WTC11 (cell line): ENCODE data around the gene RNF182. TPM values are rescaled to one million over a fixed set of nuclear protein-coding genes. Genes with fewer than 3 reads are reported as not detected.

Experiments
- ATAC-seq: fragments of 200-7000 bp; cut with Tn5 transposase; 2 replicates; pipeline ENCODE4 v1.10.0; 2021; ENCODE audit warnings: mild to moderate bottlenecking, moderate library complexity
- CTCF ChIA-PET: fragments of 300-600 bp; sonication (Branson Sonifier 250); formaldehyde crosslinking; loops from one replicate; lab custom pipeline; 2021; ENCODE audit warnings: antibody characterized with exemption; lab: Charles Lee
- POLR2A ChIA-PET: fragments of 350-600 bp; sonication (Branson Sonifier 250); formaldehyde crosslinking; loops from one replicate; lab custom pipeline; 2021; ENCODE audit warnings: antibody characterized with exemption; lab: Charles Lee
- DNase-seq: peaks from one replicate; pipeline ENCODE4 v3.0.0; 2021; ENCODE audit warnings: low spot score
- H3K27ac Mint-ChIP-seq: 2 replicates; pipeline ENCODE4 v1.8.0; 2021; ENCODE audit warnings: mixed read lengths
- H3K27me3 Mint-ChIP-seq: 2 replicates; pipeline ENCODE4 v1.8.0; 2021; ENCODE audit warnings: low read depth, mild to moderate bottlenecking, moderate library complexity, mixed read lengths
- H3K36me3 Mint-ChIP-seq: 2 replicates; pipeline ENCODE4 v1.8.0; 2021; ENCODE audit warnings: mixed read lengths
- H3K4me1 Mint-ChIP-seq: 2 replicates; pipeline ENCODE4 v1.8.0; 2022; ENCODE audit warnings: mixed read lengths
- H3K4me3 Mint-ChIP-seq: 2 replicates; pipeline ENCODE4 v1.8.0; 2021; ENCODE audit warnings: mild to moderate bottlenecking, moderate library complexity, mixed read lengths
- H3K9me3 Mint-ChIP-seq: 2 replicates; pipeline ENCODE4 v1.8.0; 2021; ENCODE audit warnings: mixed read lengths
- AFF4 ChIP-seq: sonication (generic); formaldehyde crosslinking; IDR thresholded peaks from 2 replicates; pipeline ENCODE4 v1.8.1; 2023; ENCODE audit warnings: mild to moderate bottlenecking, missing genetic modification reagents, borderline replicate concordance
- ARID4B ChIP-seq: sonication (generic); formaldehyde crosslinking; IDR thresholded peaks from 2 replicates; pipeline ENCODE4 v1.8.0; 2023; ENCODE audit warnings: missing genetic modification reagents, mild to moderate bottlenecking, borderline replicate concordance
- ATF1 ChIP-seq: sonication (generic); formaldehyde crosslinking; IDR thresholded peaks from 2 replicates; pipeline ENCODE4 v1.8.1; 2023; ENCODE audit warnings: mild to moderate bottlenecking, moderate library complexity, missing genetic modification reagents
- FOXK1 ChIP-seq: sonication (generic); formaldehyde crosslinking; IDR thresholded peaks from 2 replicates; pipeline ENCODE4 v1.8.0; 2022; ENCODE audit warnings: mild to moderate bottlenecking, moderate library complexity, missing genetic modification reagents
- GABPB1 ChIP-seq: sonication (generic); formaldehyde crosslinking; IDR thresholded peaks from 2 replicates; pipeline ENCODE4 v1.8.1; 2023; ENCODE audit warnings: mild to moderate bottlenecking, missing genetic modification reagents
- IRF1 ChIP-seq: sonication (generic); formaldehyde crosslinking; IDR thresholded peaks from 2 replicates; pipeline ENCODE4 v1.8.0; 2023; ENCODE audit warnings: missing genetic modification reagents
- IRF2 ChIP-seq: sonication (generic); formaldehyde crosslinking; IDR thresholded peaks from 2 replicates; pipeline ENCODE4 v1.8.0; 2022; ENCODE audit warnings: low read depth, missing genetic modification reagents, borderline replicate concordance
- JAZF1 ChIP-seq: fragments of 250-450 bp; sonication (Bioruptor Pico); IDR thresholded peaks from 2 replicates; pipeline ENCODE4 v1.9.0; 2021; ENCODE audit warnings: moderate library complexity, mild to moderate bottlenecking, inconsistent platforms
- MLX ChIP-seq: sonication (generic); formaldehyde crosslinking; IDR thresholded peaks from 2 replicates; pipeline ENCODE4 v1.8.1; 2023; ENCODE audit warnings: mild to moderate bottlenecking, missing genetic modification reagents, moderate library complexity
- PRDM15 ChIP-seq: sonication (generic); formaldehyde crosslinking; IDR thresholded peaks from 2 replicates; pipeline ENCODE4 v1.8.0; 2022; ENCODE audit warnings: missing genetic modification reagents
- ZMAT4 ChIP-seq: fragments of 250-450 bp; sonication (Bioruptor Pico); IDR thresholded peaks from 2 replicates; pipeline ENCODE4 v1.9.0; 2021; ENCODE audit warnings: mild to moderate bottlenecking
- ZNF138 ChIP-seq: sonication (generic); formaldehyde crosslinking; conservative IDR thresholded peaks from 2 replicates; pipeline ENCODE4 v1.8.1; 2022; ENCODE audit warnings: mild to moderate bottlenecking, moderate library complexity, missing genetic modification reagents
- ZNF416 ChIP-seq: fragments of 250-450 bp; sonication (Bioruptor Pico); IDR thresholded peaks from 2 replicates; pipeline ENCODE4 v1.9.0; 2021; ENCODE audit warnings: mild to moderate bottlenecking, inconsistent platforms
- total RNA-seq: library from RNA; stranded (reverse); gene quantifications from 3 replicates; pipeline ENCODE4 v1.2.3, GENCODE V29; 2021

Gene RNF182
- total RNA-seq, 1 experiment from 2014 or later, result 6.7 TPM

- H3K9me3 Mint-ChIP-seq, result no peaks in the 10 kb centered on the region
- peak overlapping the region; percentile 52; the same call in 1 of the 2 replicates for H3K27ac Mint-ChIP-seq
- H3K4me3 Mint-ChIP-seq, result no peak overlapping the region
- H3K4me1 Mint-ChIP-seq, result peaks cover 16% of the 10 kb centered on the region
- POLR2A ChIA-PET, result no interaction called here
- ATAC-seq (no peak), DNase-seq (no peak)
- no peak for TF ChIP-seq ZNF416 (CRISPR knock-in tag)
- no peak for TF ChIP-seq AFF4 (CRISPR knock-in tag)
- no peak for TF ChIP-seq MLX (CRISPR knock-in tag)
- TF ChIP-seq JAZF1 (CRISPR knock-in tag), result no peak
- no peak for TF ChIP-seq IRF2 (CRISPR knock-in tag)
- TF ChIP-seq ARID4B (CRISPR knock-in tag), result no peak
- TF ChIP-seq GABPB1 (CRISPR knock-in tag), result no peak
- TF ChIP-seq, all 79 proteins: peak for 0
- H3K36me3 Mint-ChIP-seq, result no peaks in the 10 kb centered on the region
- CTCF ChIA-PET, result no interaction called here
- no peaks in the 10 kb centered on the region for H3K27me3 Mint-ChIP-seq
Observed at GRCh38 chr6:13985663-13986325, 61.0 kb downstream of the RNF182 start.

- CTCF ChIA-PET, result no interaction called here
- Mint-ChIP-seq H3K4me3 (no peak overlapping the region), H3K27me3 (no peaks in the 10 kb centered on the region), H3K27ac (no peak overlapping the region), H3K4me1 (peaks cover 9% of the 10 kb centered on the region), H3K36me3 (no peaks in the 10 kb centered on the region), H3K9me3 (no peaks in the 10 kb centered on the region)
- DNase-seq (no peak), ATAC-seq (no peak)
- POLR2A ChIA-PET, result no interaction called here
- TF ChIP-seq ZNF138 (CRISPR knock-in tag) (no peak), FOXK1 (no peak), PRDM15 (CRISPR knock-in tag) (no peak), ATF1 (CRISPR knock-in tag) (no peak), IRF1 (CRISPR knock-in tag) (no peak), ZMAT4 (CRISPR knock-in tag) (no peak)
Observed at GRCh38 chr6:13986700-13987399, 62.1 kb downstream of the RNF182 start.
